ENCODE data around the gene SLC25A14.
"Not testable (repeated sequence)": the region's sequence is repeated elsewhere in the genome, so short reads cannot be mapped to it uniquely, and the experiment has no call there.

Gene SLC25A14

DNA sequence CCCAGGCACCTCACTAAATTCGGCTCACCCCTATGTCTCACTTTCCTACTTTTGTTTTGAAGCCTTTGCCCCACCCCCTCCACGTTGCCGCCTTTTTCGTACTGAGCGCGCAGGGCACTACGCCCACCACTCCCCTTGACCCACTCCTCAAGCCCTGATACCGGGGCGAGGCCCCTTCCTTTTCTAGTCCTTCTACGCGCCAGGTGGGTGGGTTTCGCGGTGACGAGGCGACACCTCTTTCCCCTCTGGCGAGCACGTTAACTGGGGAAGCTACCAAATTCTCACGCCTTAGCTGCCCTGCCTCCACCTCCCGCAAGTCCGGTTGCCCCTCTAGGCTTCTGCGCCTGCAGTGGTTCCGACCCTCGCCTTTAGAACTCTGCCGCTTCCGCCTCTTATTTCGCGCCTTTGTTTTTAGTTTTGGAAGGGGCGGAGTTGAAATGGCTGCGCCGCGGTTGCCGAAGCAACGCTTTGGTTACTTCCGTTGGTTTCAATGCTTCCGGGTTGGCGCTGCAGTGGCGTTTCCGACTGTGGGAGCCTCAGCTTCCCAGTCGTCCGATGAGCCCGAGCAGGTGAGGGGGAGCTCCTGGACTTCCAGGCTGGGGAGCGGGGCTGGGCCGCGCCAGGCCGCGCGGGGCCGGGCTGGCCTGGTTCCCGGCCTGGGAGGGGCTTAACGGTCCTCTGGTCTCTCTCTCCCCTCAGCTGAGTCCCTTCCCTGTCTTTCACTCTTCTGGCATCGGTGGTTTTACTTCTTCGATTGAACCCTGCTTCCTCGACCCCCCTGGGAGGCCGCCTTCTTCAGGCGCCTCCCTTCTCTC lies at the start of gene SLC25A14:
Gene SLC25A14, plus strand, starts transcription at position 512 of the 815 bp plus-strand sequence. CDS start 360 bp downstream, outside the sequence.
- peak; percentile 76 for DNase-seq

DNA sequence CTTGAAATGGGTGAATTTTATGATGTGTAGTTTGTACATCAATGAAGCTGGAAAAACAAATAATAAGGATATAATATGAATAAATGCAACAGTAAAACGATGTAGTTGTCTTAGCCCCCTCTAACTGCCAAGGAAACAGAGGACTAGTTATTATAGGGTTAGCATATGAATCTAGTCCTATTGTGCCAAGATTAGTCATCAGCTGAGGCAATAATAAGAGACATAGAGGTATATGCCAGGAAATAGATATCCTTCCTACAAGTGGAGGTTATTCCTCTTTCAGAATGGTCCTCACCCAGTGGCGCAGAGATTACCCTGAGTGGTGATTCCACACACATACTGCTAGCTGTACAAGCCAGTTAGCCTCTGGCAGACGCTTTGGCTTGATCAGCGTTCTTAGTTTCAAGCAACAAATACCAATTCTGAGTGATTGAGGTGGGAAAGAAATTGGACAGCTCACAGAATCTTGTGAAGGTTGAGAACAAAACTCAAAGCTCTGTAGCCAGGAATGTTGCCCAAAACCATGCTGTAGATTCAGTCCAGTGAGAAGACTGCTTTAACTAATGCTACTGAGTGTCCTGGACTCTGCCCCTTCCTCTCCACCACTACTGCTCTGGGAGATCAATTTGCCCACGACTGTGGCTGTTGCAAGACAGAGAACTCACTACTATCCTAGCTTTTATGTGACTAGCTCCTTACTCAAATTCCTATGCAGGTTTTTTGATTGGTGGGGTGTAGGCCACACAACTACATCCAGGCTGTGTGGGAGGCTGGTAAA lies 44.0 kb upstream of the SLC25A14 start:
- no peak for DNase-seq

- no peak for DNase-seq
Observed at GRCh38 chrX:130296297-130296678, 43.4 kb upstream of the SLC25A14 start.

DNA sequence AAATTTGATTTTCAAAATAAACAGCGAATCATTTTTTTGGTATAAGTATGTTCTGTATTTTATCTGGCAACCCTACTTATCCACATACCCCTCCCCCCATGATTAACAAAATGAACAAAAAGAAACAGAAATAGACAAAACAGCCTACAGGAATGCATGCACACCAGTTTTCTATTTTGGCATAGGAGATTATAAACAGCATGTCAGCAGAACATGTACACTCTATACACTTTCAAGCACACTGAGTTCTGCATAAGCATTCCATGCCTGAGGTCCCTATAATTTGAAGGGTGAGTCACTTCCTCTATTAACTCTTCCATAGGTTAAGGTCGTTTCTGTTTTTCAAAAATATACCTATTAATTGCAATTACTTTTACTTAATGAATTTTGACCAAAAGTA lies 43.0 kb upstream of the SLC25A14 start:
- DNase-seq: no peak

- DNase-seq: no peak
Observed at GRCh38 chrX:130299279-130300009, 40.3 kb upstream of the SLC25A14 start.

GRCh38 chrX:130300010-130300282 lies 39.8 kb upstream of the SLC25A14 start:
- no peak for DNase-seq

GRCh38 chrX:130301405-130301804 lies 38.3 kb upstream of the SLC25A14 start:
- no peak for DNase-seq

GRCh38 chrX:130301977-130302376 lies 37.7 kb upstream of the SLC25A14 start:
- DNase-seq: no peak

DNA sequence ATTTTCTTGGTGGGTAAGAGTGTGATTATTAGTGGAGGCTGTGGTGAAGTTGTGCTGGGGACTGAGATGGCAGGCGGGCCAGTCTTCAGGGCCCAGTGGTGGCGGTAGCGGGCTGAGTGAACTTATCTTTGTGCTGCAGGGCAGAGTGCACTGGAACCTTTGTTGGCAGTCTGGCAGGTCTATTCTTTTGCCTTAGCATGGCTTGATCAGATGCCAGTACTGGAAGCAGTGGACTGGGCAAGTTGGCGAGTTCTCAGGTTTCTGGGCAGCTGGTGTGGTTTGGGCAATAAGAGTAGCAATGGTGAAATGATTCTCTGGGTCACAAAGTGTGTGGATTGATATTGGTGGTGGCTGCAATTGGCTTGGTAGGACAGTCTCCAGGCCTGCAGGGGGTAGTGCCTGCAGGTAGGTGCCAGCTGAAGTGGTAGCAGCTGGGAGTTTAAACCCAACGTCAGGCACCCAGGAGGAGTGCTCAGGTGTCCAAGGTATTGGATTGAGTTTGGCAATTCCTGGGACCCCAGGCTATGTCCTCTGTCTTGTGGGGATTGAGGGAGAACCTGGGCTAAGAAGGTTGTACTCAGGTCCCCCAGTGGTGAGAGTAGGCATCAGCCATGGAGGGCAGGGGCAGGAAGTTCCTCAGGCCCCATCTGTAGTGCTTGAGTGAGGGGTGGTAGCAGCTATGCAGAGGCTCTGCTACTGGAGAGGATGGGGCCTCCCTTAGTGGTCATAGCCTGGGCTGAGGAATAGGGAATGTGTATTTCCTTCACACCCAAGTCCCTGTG lies 34.9 kb upstream of the SLC25A14 start:
- no peak for DNase-seq

DNA sequence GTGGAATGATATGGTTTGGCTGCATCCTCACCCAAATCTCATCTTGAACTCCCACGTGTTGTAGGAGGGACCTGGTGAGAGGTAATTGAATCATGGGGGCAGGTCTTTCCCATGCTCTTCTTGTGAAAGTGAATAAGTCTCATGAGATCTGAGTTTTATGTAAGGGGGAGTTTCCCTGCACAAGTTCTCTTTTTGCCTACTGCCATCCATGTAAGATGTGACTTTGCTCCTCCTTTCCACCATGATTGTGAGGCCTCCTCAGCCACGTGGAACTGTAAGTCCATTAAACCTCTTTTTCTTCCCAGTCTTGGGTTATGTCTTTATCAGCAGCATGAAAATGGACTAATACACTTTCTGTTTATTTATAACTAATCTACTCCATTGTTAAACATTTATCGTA lies 19.8 kb upstream of the SLC25A14 start:
- DNase-seq: not testable (repeated sequence)

DNA sequence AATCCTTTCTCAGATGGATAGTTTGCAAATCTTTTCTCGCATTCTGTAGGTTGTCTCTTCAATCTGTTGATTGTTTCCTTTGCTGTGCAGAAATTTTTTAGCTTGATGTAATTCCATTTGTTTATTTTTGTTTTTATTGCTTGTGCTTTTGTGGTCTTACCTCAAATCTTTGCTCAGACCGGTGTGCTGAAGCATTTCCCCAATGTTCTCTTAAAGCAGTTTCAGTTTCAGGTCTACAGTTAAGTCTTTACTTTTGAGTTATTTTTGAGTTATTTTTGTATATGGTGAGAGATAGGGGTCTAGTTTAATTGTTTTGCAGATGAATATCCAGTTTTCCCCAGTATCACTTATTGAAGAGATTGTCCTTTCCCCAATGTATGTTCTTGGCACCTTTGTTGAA lies 18.2 kb upstream of the SLC25A14 start:
- no peak for DNase-seq

DNA sequence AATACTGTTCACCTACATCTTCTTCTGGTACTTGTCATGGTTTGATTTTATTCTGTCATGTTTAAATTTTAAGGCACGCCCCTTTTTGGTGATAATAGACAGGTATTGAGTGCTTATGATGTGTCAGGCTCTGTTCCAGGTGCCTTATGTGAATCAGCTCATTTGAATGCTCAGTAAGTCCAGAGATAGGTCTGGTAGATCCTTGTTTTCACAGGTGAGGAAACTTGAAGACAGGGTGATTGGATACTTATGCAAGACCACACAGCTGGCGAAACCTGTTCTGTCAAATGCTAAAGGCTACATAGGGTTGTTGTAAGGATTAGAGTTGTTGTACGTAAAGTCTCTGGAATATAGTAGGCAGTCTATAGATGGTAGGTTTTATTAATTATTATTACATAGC lies 9.6 kb upstream of the SLC25A14 start:
- DNase-seq: no peak

DNA sequence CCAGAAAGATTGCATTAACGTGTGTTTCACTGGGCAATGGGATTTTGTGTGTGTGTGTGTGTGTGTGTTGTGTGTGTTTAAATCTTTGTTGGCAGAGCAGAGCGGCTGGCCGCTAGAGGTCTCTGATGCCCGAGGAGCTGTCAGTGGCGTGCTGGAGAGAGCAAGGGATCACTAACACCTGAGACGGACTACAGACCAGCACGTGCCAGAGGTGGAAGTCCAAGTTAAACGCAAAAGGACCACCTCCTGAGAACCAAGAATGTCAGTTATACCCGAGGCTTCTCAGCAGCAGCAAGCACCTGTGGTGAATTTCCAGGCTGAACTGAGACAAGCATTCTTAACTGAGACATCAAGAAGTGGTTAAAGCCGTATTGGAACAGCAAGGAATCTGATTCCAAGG lies 9.0 kb upstream of the SLC25A14 start:
- peak; percentile 65 for DNase-seq

DNA sequence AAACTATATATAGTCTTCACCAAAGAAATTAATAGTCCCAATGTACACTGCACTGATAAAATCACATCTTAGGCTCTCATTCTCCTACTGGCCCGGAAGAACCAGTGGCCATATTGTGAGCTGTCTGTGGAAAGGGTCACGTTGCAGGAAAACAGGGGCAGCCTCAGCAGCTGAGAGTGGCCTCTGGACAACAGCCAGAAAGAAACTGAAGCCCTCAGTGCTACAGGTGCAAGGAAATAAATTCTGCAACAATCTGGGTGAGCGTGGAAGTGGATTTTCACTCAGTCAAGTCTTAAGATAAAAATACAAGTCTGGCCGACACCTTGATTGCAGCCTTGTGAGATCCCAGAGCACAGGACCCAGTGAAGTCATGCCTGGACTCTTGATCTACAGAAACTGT lies 3.2 kb upstream of the SLC25A14 start:
- DNase-seq: no peak

GRCh38 chrX:130338869-130339268 lies 850 bp upstream of the SLC25A14 start:
- DNase-seq: not testable (repeated sequence)

DNA sequence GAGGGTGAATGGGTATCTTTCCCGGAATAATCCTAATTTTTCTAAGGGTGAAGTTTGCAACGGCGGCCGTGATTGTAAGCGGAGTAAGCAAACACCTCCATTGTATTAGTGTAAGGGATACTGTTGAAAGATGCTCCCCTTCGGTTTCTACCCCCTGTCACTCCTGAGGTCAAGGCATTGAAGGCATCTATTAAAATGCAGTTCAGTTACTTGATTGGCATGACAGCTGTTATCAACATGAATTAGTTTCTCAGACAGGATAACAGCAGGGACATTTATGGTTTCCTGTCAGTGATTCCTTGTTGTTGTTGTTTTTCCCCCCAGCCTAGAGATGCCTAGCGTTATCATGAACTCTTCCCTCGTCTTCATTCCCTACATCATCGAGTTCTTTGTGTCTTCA lies 552 bp downstream of the SLC25A14 start:
- DNase-seq: no peak

- no peak for DNase-seq
Observed at GRCh38 chrX:130343411-130343810, 3.7 kb downstream of the SLC25A14 start.

DNA sequence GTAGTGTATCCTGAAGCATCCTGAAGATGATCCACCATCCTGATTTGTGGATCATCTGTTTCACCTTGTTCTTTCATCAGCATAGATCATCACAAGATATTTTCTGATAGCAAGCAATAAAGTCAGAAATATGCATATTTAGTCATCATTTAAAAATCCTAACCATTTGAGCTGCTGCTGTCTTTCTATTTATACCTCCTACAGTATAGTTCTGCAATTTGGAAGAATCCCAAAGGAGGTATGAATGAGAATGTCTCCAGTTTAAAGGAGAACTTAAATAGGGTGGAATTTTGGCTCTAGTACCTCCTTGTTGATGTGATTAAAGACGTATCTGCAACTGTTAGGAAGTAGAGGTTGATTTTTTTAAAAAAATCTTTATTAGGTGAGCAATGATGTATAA lies 7.6 kb downstream of the SLC25A14 start:
- no peak for DNase-seq

GRCh38 chrX:130351567-130351966 lies 11.8 kb downstream of the SLC25A14 start:
- DNase-seq: no peak

DNA sequence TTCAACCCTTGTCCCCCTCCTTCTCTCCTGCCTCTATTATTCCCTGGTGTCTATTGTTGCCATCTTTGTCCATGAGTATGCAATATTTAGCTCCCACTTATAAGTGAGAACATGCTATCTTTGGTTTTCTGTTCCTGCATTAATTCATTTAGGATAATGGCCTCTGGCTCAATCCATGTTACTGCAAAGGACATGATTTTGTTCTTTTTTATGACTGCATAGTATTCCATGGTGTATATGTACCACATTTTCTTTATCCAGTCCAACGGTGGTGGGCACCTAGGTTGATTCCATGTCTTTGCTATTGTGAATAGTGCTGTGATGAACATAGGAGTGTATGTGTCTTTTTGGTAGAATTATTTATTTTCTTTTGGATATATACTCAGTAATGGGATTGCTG lies 12.3 kb downstream of the SLC25A14 start:
- not testable (repeated sequence) for DNase-seq

DNA sequence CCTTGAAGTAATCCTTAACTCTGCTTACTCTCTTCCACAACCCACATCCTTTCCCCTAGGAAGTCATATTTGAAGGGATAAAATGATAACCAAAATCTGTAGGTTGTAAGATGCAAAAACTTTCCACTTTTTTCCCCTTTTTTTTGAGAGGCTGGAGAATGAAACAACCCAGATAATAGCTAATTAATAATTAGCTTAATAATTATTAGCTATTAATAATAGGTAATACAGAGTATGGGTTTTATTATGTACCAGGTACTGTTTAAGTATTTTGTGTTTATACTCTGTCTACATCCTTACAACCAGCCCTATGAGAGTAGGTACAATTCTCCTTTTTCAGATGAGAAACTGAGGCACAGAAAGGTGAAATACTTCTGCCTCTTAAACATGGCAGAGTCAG lies 36.4 kb downstream of the SLC25A14 start:
- no peak for DNase-seq

DNA sequence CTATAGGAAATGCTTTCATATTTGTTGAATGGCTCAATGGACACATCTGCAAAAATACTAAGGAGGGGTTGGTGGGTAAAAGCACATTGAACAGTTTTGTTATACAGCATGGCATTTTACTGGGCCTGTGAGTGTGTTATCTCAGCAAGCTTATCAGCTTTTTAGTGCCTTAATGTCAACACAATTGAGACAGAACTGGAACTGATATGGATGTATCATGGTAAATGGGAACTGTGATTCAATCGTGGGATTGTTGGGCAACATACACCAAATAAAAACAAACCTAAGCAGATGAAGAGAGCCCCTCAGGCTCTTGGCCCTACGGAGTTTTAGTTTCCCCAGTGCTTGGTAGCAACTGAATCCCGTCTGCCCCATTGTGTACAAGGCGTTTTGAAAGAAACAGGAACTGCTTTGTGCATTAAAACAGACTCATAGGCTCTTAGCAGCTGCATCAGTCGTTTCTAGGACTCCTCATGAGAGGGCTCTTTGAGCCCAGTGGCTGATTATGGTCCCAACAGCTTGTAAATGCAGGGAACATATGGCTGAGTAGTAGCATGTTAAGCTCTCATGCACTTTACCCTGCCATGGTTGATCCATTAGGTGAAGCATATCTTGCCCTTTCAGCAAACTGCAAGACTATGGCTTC lies 38.4 kb downstream of the SLC25A14 start:
- no peak for DNase-seq
